Transverse colon (tissue), 4 donors: Measurements from ENCODE around the gene HPSE.

Experiments
- CTCF ChIP-seq, 5 experiments: fragments of 200-600 bp in 3 of 5; fragments of 450-650 bp in 2 of 5; sonication (generic) in 3 of 5; IDR thresholded peaks; 1 replicate in 2 of 5; 2 replicates in 3 of 5; pipeline ENCODE4 v1.5.1; 2016 to 2017; ENCODE audit warnings: antibody characterized with exemption in 5 of 5, inconsistent platforms in 3 of 5, mild to moderate bottlenecking in 2 of 5, moderate library complexity in 1 of 5
- EP300 ChIP-seq: sonication (generic); formaldehyde crosslinking; IDR thresholded peaks from one replicate; pipeline ENCODE4 v1.6.1; 2017; ENCODE audit warnings: antibody characterized with exemption, low read depth
- POLR2A ChIP-seq: fragments of 450-650 bp; IDR thresholded peaks from one replicate; pipeline ENCODE4 v1.6.1; 2016; ENCODE audit warnings: antibody characterized with exemption, mild to moderate bottlenecking, moderate library complexity
- POLR2AphosphoS5 ChIP-seq, 3 donors: sonication (generic); formaldehyde crosslinking; IDR thresholded peaks; one replicate each; pipeline ENCODE4 v1.6.1; 2016; ENCODE audit warnings: antibody characterized with exemption in 3 of 3

DNA sequence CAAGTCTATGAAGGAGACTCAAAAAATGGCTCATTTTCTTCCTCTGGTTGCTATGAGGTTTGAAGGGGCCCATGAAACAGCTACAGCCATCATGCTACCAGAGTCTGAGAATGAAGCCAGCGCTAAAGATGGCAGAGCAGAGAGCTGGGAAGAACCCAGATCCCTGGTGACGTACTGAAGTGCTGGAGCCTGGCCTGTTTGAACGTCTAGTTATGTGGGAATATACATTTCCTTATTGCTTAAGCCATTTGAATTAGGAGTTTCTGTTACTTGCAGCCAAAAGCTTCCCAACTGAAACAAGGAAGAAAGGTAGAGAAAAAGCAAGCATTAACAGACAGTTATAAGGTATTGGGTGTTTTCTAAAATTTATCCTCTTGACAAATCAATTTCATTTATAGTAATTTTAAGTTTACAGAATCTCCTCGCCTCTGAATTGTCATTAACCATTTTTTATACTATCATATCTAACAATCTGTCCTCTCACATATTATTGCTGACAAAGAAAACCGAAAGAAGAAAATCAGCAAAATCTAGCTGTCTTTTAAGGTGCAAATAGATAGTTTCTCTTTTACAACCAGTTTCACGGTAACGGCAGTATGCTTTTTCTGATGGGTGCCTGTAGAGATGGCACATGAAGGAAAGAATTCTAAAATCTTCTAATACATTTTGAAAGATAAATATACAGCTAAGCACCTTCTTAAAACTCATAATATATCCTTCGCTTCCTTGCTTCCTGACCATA lies 41.2 kb downstream of the HPSE start:
- no peak for TF ChIP-seq CTCF (IDR thresholded peaks at IDR 0.05)
- no peak for TF ChIP-seq POLR2A
- TF ChIP-seq POLR2AphosphoS5 (IDR thresholded peaks at IDR 0.05) = no peak
- no peak for TF ChIP-seq EP300
